ENCODE data around the gene AK1. TPM values are rescaled to one million over a fixed set of nuclear protein-coding genes. Genes with fewer than 3 reads are reported as not detected.

The AK1 gene
- total RNA-seq, 4 donors from 2014 or later = 24.7 to 110 (median 62.4) TPM

DNA sequence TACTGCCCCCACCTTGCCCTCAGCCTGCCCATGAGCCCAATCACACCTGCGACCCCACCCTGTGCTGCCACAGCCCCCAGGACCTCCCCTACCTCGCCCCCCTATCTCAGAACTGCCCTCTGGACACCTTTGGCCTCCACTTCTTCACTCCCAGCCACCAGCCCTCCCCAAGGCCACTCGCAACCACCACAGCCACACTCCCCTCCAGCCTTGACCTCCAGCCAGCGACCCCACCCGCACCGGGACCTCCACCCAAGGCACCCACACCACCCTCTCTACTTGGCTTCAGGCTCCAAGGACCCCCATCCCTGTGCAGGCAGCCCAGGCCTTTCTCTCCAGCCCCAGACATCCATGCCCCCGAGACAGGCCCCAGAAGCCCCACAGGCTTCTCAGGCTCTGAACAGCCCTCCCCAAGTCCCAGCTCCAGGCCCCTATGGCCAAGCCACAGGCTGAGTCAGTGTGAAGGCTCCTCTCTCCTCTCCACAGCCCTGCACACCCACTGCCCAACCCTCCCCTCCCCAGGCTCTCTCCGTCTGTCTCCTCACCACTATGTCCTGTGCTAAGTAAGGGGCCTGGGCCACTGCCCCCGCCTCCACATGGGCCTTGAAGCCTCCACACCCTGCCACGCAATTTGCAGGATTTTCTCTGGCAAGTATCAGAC lies 2.0 kb downstream of the AK1 start:
- in situ Hi-C loops (cut with MboI; ENCODE audit: low pct_ligation_motif_present in 1 of 4, low pct_unique_long_range_greater_than_20kb in 1 of 4, low sequenced_read_pairs in 3 of 4) = no loop called here
- WGBS, 2 donors (ENCODE audit: low coverage in 1 of 2) = 83 to 85% methylated on average over 4 to 10 of the region's 10 CpGs
- Histone ChIP-seq H3K27ac (peak overlapping the region in 3 of 4 donors; percentile 78 to 90 (median 81)), H3K4me3 (no peak overlapping the region), H3K9me3 (no peaks in the 10 kb centered on the region), H3K27me3 (no peaks in the 10 kb centered on the region), H3K36me3 (no peaks in the 10 kb centered on the region), H3K4me1 (peaks cover 37 to 44% (median 40%) of the 10 kb centered on the region in 4 donors)
- DNase-seq = no peak
- intact Hi-C loops (cut with DNase I; ENCODE audit: low total_unique reads) = no loop called here
- TF ChIP-seq POLR2AphosphoS5 (IDR thresholded peaks at IDR 0.05) = no peak
- TF ChIP-seq, protein P1, sequence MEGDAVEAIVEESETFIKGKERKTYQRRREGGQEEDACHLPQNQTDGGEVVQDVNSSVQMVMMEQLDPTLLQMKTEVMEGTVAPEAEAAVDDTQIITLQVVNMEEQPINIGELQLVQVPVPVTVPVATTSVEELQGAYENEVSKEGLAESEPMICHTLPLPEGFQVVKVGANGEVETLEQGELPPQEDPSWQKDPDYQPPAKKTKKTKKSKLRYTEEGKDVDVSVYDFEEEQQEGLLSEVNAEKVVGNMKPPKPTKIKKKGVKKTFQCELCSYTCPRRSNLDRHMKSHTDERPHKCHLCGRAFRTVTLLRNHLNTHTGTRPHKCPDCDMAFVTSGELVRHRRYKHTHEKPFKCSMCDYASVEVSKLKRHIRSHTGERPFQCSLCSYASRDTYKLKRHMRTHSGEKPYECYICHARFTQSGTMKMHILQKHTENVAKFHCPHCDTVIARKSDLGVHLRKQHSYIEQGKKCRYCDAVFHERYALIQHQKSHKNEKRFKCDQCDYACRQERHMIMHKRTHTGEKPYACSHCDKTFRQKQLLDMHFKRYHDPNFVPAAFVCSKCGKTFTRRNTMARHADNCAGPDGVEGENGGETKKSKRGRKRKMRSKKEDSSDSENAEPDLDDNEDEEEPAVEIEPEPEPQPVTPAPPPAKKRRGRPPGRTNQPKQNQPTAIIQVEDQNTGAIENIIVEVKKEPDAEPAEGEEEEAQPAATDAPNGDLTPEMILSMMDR (IDR thresholded peaks at IDR 0.05) = no peak
- TF ChIP-seq POLR2A (IDR thresholded peaks at IDR 0.05) = no peak
- TF ChIP-seq EP300 (IDR thresholded peaks at IDR 0.05; ENCODE audit: low read depth) = no peak

DNA sequence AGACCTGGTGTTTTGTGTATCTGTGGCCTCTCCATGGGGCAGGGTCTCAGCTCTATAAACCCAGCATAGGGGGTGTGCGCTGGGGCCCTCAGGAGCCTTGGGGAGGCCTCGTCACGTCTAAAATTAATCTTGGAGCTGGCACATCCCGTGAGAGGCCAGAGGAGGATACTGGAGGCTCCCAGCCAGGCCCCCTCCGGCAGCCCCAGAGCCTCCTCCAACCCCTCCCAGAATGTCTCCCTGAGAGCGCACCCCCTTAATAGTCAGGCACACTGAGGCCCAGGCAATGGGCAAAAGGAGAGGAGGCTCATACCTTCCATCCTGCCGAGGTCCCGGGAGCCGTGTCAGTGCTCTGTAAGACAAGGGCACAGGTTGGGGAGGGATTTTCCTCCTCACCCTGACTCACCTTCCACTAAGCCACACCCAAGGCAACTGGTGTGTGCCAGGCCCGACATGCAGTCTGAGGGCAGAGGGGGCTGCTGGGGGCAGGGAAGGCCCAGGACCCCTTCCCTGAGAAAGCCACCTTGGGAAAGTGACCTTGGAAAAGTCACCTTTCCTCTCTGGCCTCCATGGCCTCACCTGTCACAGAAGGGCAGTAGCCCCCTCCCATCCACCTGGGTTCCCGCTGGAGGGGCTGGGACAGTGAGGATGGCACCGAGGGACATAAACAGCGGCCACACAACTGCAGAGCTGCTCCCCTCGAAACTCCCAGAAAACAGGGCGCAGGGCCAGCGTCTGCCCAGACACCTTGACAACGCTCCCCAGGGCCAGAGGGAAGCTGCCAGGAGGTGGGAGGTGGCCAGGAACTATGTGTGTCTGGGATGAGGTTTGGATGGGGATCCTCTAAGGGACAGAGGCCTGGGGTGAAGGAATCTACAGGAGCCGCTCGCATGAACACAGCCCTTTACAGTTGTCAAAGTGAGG lies 2.9 kb downstream of the AK1 start:
- in situ Hi-C loops (cut with MboI; ENCODE audit: low pct_ligation_motif_present in 1 of 4, low pct_unique_long_range_greater_than_20kb in 1 of 4, low sequenced_read_pairs in 3 of 4) = no loop called here
- TF ChIP-seq POLR2A (IDR thresholded peaks at IDR 0.05) (no peak), POLR2AphosphoS5 (IDR thresholded peaks at IDR 0.05) (no peak), EP300 (IDR thresholded peaks at IDR 0.05; ENCODE audit: low read depth) (no peak)
- TF ChIP-seq, protein P1 (IDR thresholded peaks at IDR 0.05) = no peak
- no peak for DNase-seq
- Histone ChIP-seq H3K4me3 (no peak overlapping the region), H3K27ac (peak overlapping the region in 2 of 4 donors; percentile 15 to 90), H3K27me3 (no peaks in the 10 kb centered on the region), H3K36me3 (no peaks in the 10 kb centered on the region), H3K9me3 (no peaks in the 10 kb centered on the region), H3K4me1 (peaks cover 37 to 44% (median 40%) of the 10 kb centered on the region in 4 donors)
- intact Hi-C loops (cut with DNase I; ENCODE audit: low total_unique reads) = loop anchor here (5.0 kb wide), 1 partner anchor 282 kb away; no protein-coding TSS in a partner anchor
- WGBS, 2 donors (ENCODE audit: low coverage in 1 of 2) = 82 to 83% methylated on average over 5 to 19 of the region's 19 CpGs

DNA sequence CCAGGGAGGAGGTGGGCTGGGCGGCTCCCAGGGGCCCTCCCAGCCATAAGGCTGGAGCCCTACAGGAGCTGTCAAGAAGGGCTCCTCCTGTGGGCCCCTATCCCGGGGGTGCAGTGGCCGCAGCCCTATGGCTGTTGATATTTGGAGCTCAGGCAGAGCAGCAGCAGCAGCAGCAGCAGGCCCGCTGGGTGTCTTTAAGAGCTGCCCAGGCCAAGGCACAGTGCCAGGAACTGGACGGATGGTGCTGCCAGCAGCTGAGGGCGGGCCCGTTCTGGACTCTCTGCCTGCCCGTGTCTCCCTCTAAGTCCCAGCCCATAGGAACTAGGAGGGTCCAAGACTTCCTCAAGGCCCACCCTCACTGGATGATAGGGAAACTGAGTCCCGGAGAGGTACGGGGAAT lies 3.6 kb downstream of the AK1 start:
- in situ Hi-C loops (cut with MboI; ENCODE audit: low pct_ligation_motif_present in 1 of 4, low pct_unique_long_range_greater_than_20kb in 1 of 4, low sequenced_read_pairs in 3 of 4) = no loop called here
- no peak for TF ChIP-seq EP300 (IDR thresholded peaks at IDR 0.05; ENCODE audit: low read depth)
- TF ChIP-seq, protein P1 (IDR thresholded peaks at IDR 0.05) = no peak
- Histone ChIP-seq H3K9me3 (no peaks in the 10 kb centered on the region), H3K36me3 (no peaks in the 10 kb centered on the region), H3K27me3 (no peaks in the 10 kb centered on the region), H3K4me1 (peaks cover 37 to 44% (median 40%) of the 10 kb centered on the region in 4 donors), H3K4me3 (no peak overlapping the region), H3K27ac (peak overlapping the region in 2 of 4 donors; percentile 15 to 90)
- intact Hi-C loops (cut with DNase I; ENCODE audit: low total_unique reads) = loop anchor here (5.0 kb wide), 1 partner anchor 282 kb away; no protein-coding TSS in a partner anchor
- peak; percentile 58 for DNase-seq
- WGBS, 2 donors (ENCODE audit: low coverage in 1 of 2) = 40% methylated on average over 8 of the region's 10 CpGs; no CpG with 5 or more reads in 1 of the 2 donors

DNA sequence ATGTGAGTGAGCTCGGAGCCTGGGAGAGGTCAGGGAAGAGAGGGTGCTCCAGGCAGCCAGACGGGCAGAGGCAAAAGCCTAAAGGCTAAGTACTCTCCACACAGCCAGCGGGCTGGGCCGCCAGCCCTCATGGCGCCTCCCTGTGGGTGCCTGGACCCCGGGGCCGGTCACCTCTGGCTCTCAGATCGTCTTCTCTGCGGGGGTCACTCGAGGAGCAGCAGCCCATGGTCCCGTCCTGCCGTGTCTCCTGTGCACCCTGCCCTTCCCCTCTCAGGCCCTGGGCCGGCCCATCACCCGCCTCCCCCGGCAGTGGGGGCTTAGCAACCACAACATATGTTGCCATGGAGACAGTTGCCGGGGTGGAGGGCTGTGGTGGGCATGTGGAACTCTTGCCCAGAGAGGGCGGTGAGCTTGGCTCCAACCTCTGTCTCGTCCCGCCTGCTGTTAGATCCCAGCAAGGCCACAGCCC lies 4.2 kb downstream of the AK1 start:
- no peak for DNase-seq
- Histone ChIP-seq H3K27me3 (no peaks in the 10 kb centered on the region), H3K36me3 (no peaks in the 10 kb centered on the region), H3K27ac (peak overlapping the region in 1 of 4 donors; percentile 90), H3K4me3 (no peak overlapping the region), H3K9me3 (no peaks in the 10 kb centered on the region), H3K4me1 (peaks cover 35 to 44% (median 40%) of the 10 kb centered on the region in 4 donors)
- TF ChIP-seq EP300 (IDR thresholded peaks at IDR 0.05; ENCODE audit: low read depth) (no peak), POLR2A (IDR thresholded peaks at IDR 0.05) (no peak), POLR2AphosphoS5 (IDR thresholded peaks at IDR 0.05) (no peak)
- TF ChIP-seq, protein P1 (IDR thresholded peaks at IDR 0.05) = no peak
- intact Hi-C loops (cut with DNase I; ENCODE audit: low total_unique reads) (loop anchor here (5.0 kb wide), 1 partner anchor 281 kb away; no protein-coding TSS in a partner anchor), in situ Hi-C loops (cut with MboI; ENCODE audit: low pct_ligation_motif_present in 1 of 4, low pct_unique_long_range_greater_than_20kb in 1 of 4, low sequenced_read_pairs in 3 of 4) (no loop called here)
- 77 to 80% methylated on average over 1 to 19 of the region's 19 CpGs for WGBS, 2 donors (ENCODE audit: low coverage in 1 of 2)
